ENCODE measurements around the gene TNS1. TPM values are rescaled to one million over a fixed set of nuclear protein-coding genes. Genes with fewer than 3 reads are reported as not detected.

TNS1 gene
- total RNA-seq, 1 donor from 2014 or later, result 219 TPM

GRCh38 chr2:218043100-218043499 lies 40.3 kb upstream of the TNS1 start:
- Mint-ChIP-seq H3K27ac (ENCODE audit: unreplicated experiment) (no peak overlapping the region), H3K36me3 (ENCODE audit: low read depth, unreplicated experiment) (peaks cover 3% of the 10 kb centered on the region), H3K4me3 (ENCODE audit: unreplicated experiment) (no peak overlapping the region), H3K4me1 (ENCODE audit: low read depth, unreplicated experiment) (peaks cover 2% of the 10 kb centered on the region), H3K27me3 (ENCODE audit: low read depth, unreplicated experiment) (peaks cover 16% of the 10 kb centered on the region), H3K9me3 (ENCODE audit: unreplicated experiment) (peaks cover 8% of the 10 kb centered on the region)
- Histone ChIP-seq H3K9ac (ENCODE audit: low read length) (no peak overlapping the region), H3K27me3 (ENCODE audit: insufficient read depth, low read length) (peaks cover 31% of the 10 kb centered on the region), H3K4me3 (ENCODE audit: insufficient read depth, low read depth, low read length) (no peak overlapping the region), H4K20me1 (ENCODE audit: insufficient read depth, low read length) (no peaks in the 10 kb centered on the region), H3K79me2 (ENCODE audit: insufficient read depth, low read length) (no peaks in the 10 kb centered on the region), H2AFZ (ENCODE audit: low read depth, low read length) (no peak overlapping the region), H3K4me2 (ENCODE audit: low read length) (no peak overlapping the region), H3K4me1 (ENCODE audit: insufficient read depth, low read length) (peaks cover 10% of the 10 kb centered on the region), H3K9me3 (ENCODE audit: insufficient read depth, low read depth, low read length) (peaks cover 7% of the 10 kb centered on the region), H3K36me3 (ENCODE audit: insufficient read depth, low read length) (no peaks in the 10 kb centered on the region), H3K27ac (ENCODE audit: low read depth, low read length) (no peak overlapping the region)
- DNase-seq (ENCODE audit: low read depth) (no peak), FAIRE-seq (no peak)
- TF ChIP-seq CTCF (IDR thresholded peaks at IDR 0.05; ENCODE audit: insufficient read depth, low read depth, low read length), result no peak
- TF ChIP-seq EZH2 (IDR thresholded peaks at IDR 0.05; ENCODE audit: insufficient read depth, low read length), result no peak

GRCh38 chr2:218041302-218042168 lies 38.7 kb upstream of the TNS1 start:
- Histone ChIP-seq H3K27ac (ENCODE audit: low read depth, low read length) (no peak overlapping the region), H3K36me3 (ENCODE audit: insufficient read depth, low read length) (no peaks in the 10 kb centered on the region), H2AFZ (ENCODE audit: low read depth, low read length) (no peak overlapping the region), H3K4me1 (ENCODE audit: insufficient read depth, low read length) (peaks cover 10% of the 10 kb centered on the region), H3K4me3 (ENCODE audit: insufficient read depth, low read depth, low read length) (no peak overlapping the region), H3K9ac (ENCODE audit: low read length) (no peak overlapping the region), H3K27me3 (ENCODE audit: insufficient read depth, low read length) (peaks cover 41% of the 10 kb centered on the region), H4K20me1 (ENCODE audit: insufficient read depth, low read length) (no peaks in the 10 kb centered on the region), H3K4me2 (ENCODE audit: low read length) (no peak overlapping the region), H3K9me3 (ENCODE audit: insufficient read depth, low read depth, low read length) (peaks cover 7% of the 10 kb centered on the region), H3K79me2 (ENCODE audit: insufficient read depth, low read length) (no peaks in the 10 kb centered on the region)
- DNase-seq (ENCODE audit: low read depth) (no peak), FAIRE-seq (no peak)
- Mint-ChIP-seq H3K27ac (ENCODE audit: unreplicated experiment) (no peak overlapping the region), H3K9me3 (ENCODE audit: unreplicated experiment) (peaks cover 8% of the 10 kb centered on the region), H3K4me3 (ENCODE audit: unreplicated experiment) (no peak overlapping the region), H3K4me1 (ENCODE audit: low read depth, unreplicated experiment) (peaks cover 2% of the 10 kb centered on the region), H3K36me3 (ENCODE audit: low read depth, unreplicated experiment) (peaks cover 3% of the 10 kb centered on the region), H3K27me3 (ENCODE audit: low read depth, unreplicated experiment) (peaks cover 21% of the 10 kb centered on the region)
- TF ChIP-seq CTCF (IDR thresholded peaks at IDR 0.05; ENCODE audit: insufficient read depth, low read depth, low read length), result no peak
- no peak for TF ChIP-seq EZH2 (IDR thresholded peaks at IDR 0.05; ENCODE audit: insufficient read depth, low read length)

- Histone ChIP-seq H3K4me1 (ENCODE audit: insufficient read depth, low read length) (peaks cover 10% of the 10 kb centered on the region), H3K4me3 (ENCODE audit: insufficient read depth, low read depth, low read length) (no peak overlapping the region), H3K9ac (ENCODE audit: low read length) (no peak overlapping the region), H3K9me3 (ENCODE audit: insufficient read depth, low read depth, low read length) (peaks cover 7% of the 10 kb centered on the region), H3K79me2 (ENCODE audit: insufficient read depth, low read length) (no peaks in the 10 kb centered on the region), H3K36me3 (ENCODE audit: insufficient read depth, low read length) (no peaks in the 10 kb centered on the region), H4K20me1 (ENCODE audit: insufficient read depth, low read length) (no peaks in the 10 kb centered on the region), H3K27ac (ENCODE audit: low read depth, low read length) (no peak overlapping the region), H2AFZ (ENCODE audit: low read depth, low read length) (no peak overlapping the region), H3K4me2 (ENCODE audit: low read length) (no peak overlapping the region), H3K27me3 (ENCODE audit: insufficient read depth, low read length) (peaks cover 46% of the 10 kb centered on the region)
- Mint-ChIP-seq H3K9me3 (ENCODE audit: unreplicated experiment) (peaks cover 8% of the 10 kb centered on the region), H3K27me3 (ENCODE audit: low read depth, unreplicated experiment) (peaks cover 27% of the 10 kb centered on the region), H3K4me3 (ENCODE audit: unreplicated experiment) (no peak overlapping the region), H3K27ac (ENCODE audit: unreplicated experiment) (no peak overlapping the region), H3K36me3 (ENCODE audit: low read depth, unreplicated experiment) (peaks cover 3% of the 10 kb centered on the region), H3K4me1 (ENCODE audit: low read depth, unreplicated experiment) (peaks cover 2% of the 10 kb centered on the region)
- FAIRE-seq, result no peak
- no peak for DNase-seq (ENCODE audit: low read depth)
- TF ChIP-seq EZH2 (IDR thresholded peaks at IDR 0.05; ENCODE audit: insufficient read depth, low read length) (no peak), CTCF (IDR thresholded peaks at IDR 0.05; ENCODE audit: insufficient read depth, low read depth, low read length) (no peak)
Measured at GRCh38 chr2:218040883-218041282, 38.1 kb upstream of the TNS1 start.
